ENCODE data around the gene EPHB3. TPM values are rescaled to one million over a fixed set of nuclear protein-coding genes. Genes with fewer than 3 reads are reported as not detected.

Gene EPHB3
- total and polyA plus RNA-seq, 10 of the 15 experiments (the other 5 are each of a cell fraction or from before 2014, with no cell fraction given): 0.09 TPM; not detected in 9

GRCh38 chr3:184608209-184608608 lies 46.6 kb downstream of the EPHB3 start (continued):
- TF ChIP-seq IRF3 (IDR thresholded peaks at IDR 0.05) (no peak), USF1 (IDR thresholded peaks at IDR 0.05; ENCODE audit: borderline replicate concordance, extremely low read length, insufficient read depth, low read depth, low read length) (no peak), USF2 (IDR thresholded peaks at IDR 0.05; ENCODE audit: borderline replicate concordance, low read depth, low read length) (no peak), POLR2A (IDR thresholded peaks at IDR 0.05; ENCODE audit: low read depth, low read length) (no peak), SREBF1 (IDR thresholded peaks at IDR 0.05; ENCODE audit: low read length) (no peak), JUNB (IDR thresholded peaks at IDR 0.05) (no peak), CREM (IDR thresholded peaks at IDR 0.05; ENCODE audit: low read depth) (no peak), E2F4 (IDR thresholded peaks at IDR 0.05; ENCODE audit: low read depth, low read length) (no peak), TAF1 (IDR thresholded peaks at IDR 0.05; ENCODE audit: borderline replicate concordance, low read depth, low read length) (no peak)

All from GM12878 (cell line).